HEK293 (cell line): ENCODE data around the gene IL17RC.

Source experiments
- CTCF ChIA-PET: fragments of 350-600 bp; formaldehyde crosslinking; extraction: SDS; loops from one replicate; lab custom pipeline; 2021; ENCODE audit warnings: antibody characterized with exemption; lab: Yijun Ruan, JAX
- POLR2A ChIA-PET: fragments of 300-600 bp; formaldehyde crosslinking; extraction: SDS; loops from one replicate; lab custom pipeline; 2020; ENCODE audit warnings: antibody characterized with exemption, inconsistent platforms; lab: Yijun Ruan, JAX
- H3K27ac ChIP-seq: fragments of 200-500 bp; sonication (Bioruptor generic); 2 replicates; pipeline ENCODE4 v1.5.1; 2014; ENCODE audit warnings: low read depth, low read length, control low read depth, inconsistent platforms; ENCODE audit errors: extremely low read depth
- H3K36me3 ChIP-seq, 2 experiments: fragments of 200-500 bp in 1 of 2; sonication (Bioruptor generic) in 1 of 2; 1 replicate in 1 of 2; 2 replicates in 1 of 2; pipeline ENCODE4 v1.5.1; 2014 to 2017; ENCODE audit warnings: inconsistent platforms in 2 of 2, low read length in 2 of 2; ENCODE audit not compliant: control insufficient read depth in 2 of 2, insufficient read depth in 1 of 2
- H3K4me1 ChIP-seq: fragments of 200-500 bp; sonication (Bioruptor generic); 2 replicates; pipeline ENCODE4 v1.5.1; 2014; ENCODE audit warnings: mild to moderate bottlenecking, low read length, inconsistent platforms; ENCODE audit not compliant: control insufficient read depth, insufficient read depth
- H3K4me3 ChIP-seq: 2 replicates; pipeline ENCODE4 v1.5.1; 2011; ENCODE audit warnings: low read depth, mild to moderate bottlenecking, control low read depth, low read length, moderate library complexity
- H3K9me3 ChIP-seq: fragments of 200-500 bp; sonication (Bioruptor generic); 2 replicates; pipeline ENCODE4 v1.5.1; 2014; ENCODE audit warnings: low read depth, low read length, inconsistent platforms; ENCODE audit not compliant: control insufficient read depth, insufficient read depth
- EGR2 ChIP-seq: fragments of 450-650 bp; formaldehyde crosslinking; IDR thresholded peaks from 2 replicates; pipeline ENCODE4 v1.5.1; 2016; ENCODE audit warnings: low read depth, missing biosample characterization, missing genetic modification characterization
- GLIS1 ChIP-seq: fragments of 450-650 bp; formaldehyde crosslinking; IDR thresholded peaks from 2 replicates; pipeline ENCODE4 v1.5.1; 2016; ENCODE audit warnings: missing biosample characterization, missing genetic modification characterization
- WT1 ChIP-seq: fragments of 450-650 bp; formaldehyde crosslinking; IDR thresholded peaks from 2 replicates; pipeline ENCODE4 v1.5.1; 2016; ENCODE audit warnings: missing biosample characterization, missing genetic modification characterization
- ZBTB48 ChIP-seq: fragments of 450-650 bp; formaldehyde crosslinking; IDR thresholded peaks from 2 replicates; pipeline ENCODE4 v1.5.1; 2016; ENCODE audit warnings: missing biosample characterization, missing genetic modification characterization
- ZNF280C ChIP-seq: fragments of 450-650 bp; formaldehyde crosslinking; IDR thresholded peaks from 2 replicates; pipeline ENCODE4 v1.5.1; 2016; ENCODE audit warnings: missing biosample characterization, missing genetic modification characterization
- ZNF280D ChIP-seq: fragments of 450-650 bp; formaldehyde crosslinking; IDR thresholded peaks from 2 replicates; pipeline ENCODE4 v1.5.1; 2016; ENCODE audit warnings: missing biosample characterization, missing genetic modification characterization
- ZNF354C ChIP-seq: fragments of 450-650 bp; formaldehyde crosslinking; IDR thresholded peaks from 2 replicates; pipeline ENCODE4 v1.5.1; 2016; ENCODE audit warnings: missing biosample characterization, missing genetic modification characterization, low read depth, borderline replicate concordance
- ZNF488 ChIP-seq: fragments of 450-650 bp; formaldehyde crosslinking; IDR thresholded peaks from 2 replicates; pipeline ENCODE4 v1.5.1; 2016; ENCODE audit warnings: missing biosample characterization, missing genetic modification characterization
- ZNF549 ChIP-seq: fragments of 450-650 bp; IDR thresholded peaks from 2 replicates; pipeline ENCODE4 v1.5.1; 2018; ENCODE audit warnings: missing biosample characterization, missing genetic modification characterization, mild to moderate bottlenecking, inconsistent platforms, moderate library complexity
- ZNF677 ChIP-seq: fragments of 450-650 bp; IDR thresholded peaks from 2 replicates; pipeline ENCODE4 v1.5.0; 2018; ENCODE audit warnings: missing biosample characterization, mild to moderate bottlenecking, missing genetic modification characterization, moderate library complexity
- ZSCAN4 ChIP-seq: fragments of 450-650 bp; formaldehyde crosslinking; IDR thresholded peaks from 2 replicates; pipeline ENCODE4 v1.5.1; 2017; ENCODE audit warnings: missing biosample characterization, missing genetic modification characterization
- TF ChIP-seq, protein P1 (sequence below): fragments of 450-650 bp; formaldehyde crosslinking; IDR thresholded peaks from 2 replicates; pipeline ENCODE4 v1.5.1; 2017; ENCODE audit warnings: missing biosample characterization, mild to moderate bottlenecking, missing genetic modification characterization, moderate library complexity
- TF ChIP-seq, protein P2 (sequence below): fragments of 450-650 bp; formaldehyde crosslinking; IDR thresholded peaks from 2 replicates; pipeline ENCODE4; 2016; ENCODE audit warnings: missing biosample characterization, missing genetic modification characterization

The IL17RC gene

DNA sequence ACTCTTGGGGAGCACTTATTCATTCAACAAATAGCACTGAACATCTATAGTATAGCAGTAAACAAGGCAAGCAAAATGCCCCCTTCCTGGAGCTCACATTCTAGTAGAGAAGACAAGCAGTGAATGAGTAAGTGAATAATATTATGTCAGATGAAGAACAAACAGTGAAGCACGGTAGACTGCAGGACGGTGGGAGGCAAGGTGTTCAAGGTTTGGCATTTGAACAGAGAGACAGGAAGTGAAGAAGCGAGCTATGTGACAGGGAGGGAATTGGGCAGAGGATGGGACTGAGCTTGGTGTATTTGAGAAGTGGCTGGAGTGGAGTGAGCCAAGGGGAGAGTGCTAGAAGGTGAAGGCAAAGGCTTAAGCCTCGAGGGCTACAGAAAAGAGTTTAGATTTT, 18.1 kb downstream of the IL17RC start:
- CTCF ChIA-PET, result interaction anchor here (1.5 to 1.9 kb wide), 2 partner anchors 11 to 48 kb away, joined by 5 to 17 read pairs; no protein-coding TSS in a partner anchor
- Histone ChIP-seq H3K4me3 (no peak overlapping the region), H3K36me3 (peaks cover 6 to 43% of the 10 kb centered on the region in 2 experiments)

DNA sequence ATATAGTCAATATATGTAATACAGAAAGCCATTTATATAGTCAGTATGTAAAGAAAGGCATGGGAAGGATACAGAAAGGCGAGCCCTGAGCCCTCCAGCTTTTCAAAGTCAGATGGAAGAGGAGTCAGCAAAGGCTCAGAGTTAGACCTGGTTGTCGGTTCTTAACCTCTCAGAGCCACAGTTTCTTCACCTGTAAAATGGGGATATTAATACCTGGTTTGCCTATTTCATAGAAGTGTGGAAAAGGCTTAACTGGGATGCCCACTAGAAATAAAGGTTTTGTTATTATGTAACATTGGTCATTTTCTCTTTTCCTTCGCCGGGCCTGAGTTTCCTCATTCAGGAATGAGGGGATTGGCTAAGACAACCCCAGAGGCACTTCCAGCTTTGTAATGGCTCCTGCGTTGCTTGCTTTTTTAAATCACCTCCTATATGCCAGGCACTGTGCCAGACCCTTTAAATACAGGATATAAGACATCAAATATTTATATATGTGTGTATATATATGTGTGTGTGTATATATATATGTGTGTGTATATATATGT, 19.1 kb downstream of the IL17RC start:
- Histone ChIP-seq H3K4me1 (0 out of 2 replicates have a peak, but pooled peaks cover 2% of the 10 kb centered on the region), H3K9me3 (no peaks in the 10 kb centered on the region), H3K4me3 (no peak overlapping the region), H3K36me3 (peaks cover 6 to 39% of the 10 kb centered on the region in 2 experiments), H3K27ac (no peak overlapping the region)
- POLR2A ChIA-PET, result interaction anchor here (1.5 kb wide), 1 partner anchor 11 kb away, joined by 7 read pairs; no protein-coding TSS in a partner anchor
- TF ChIP-seq, protein P1, sequence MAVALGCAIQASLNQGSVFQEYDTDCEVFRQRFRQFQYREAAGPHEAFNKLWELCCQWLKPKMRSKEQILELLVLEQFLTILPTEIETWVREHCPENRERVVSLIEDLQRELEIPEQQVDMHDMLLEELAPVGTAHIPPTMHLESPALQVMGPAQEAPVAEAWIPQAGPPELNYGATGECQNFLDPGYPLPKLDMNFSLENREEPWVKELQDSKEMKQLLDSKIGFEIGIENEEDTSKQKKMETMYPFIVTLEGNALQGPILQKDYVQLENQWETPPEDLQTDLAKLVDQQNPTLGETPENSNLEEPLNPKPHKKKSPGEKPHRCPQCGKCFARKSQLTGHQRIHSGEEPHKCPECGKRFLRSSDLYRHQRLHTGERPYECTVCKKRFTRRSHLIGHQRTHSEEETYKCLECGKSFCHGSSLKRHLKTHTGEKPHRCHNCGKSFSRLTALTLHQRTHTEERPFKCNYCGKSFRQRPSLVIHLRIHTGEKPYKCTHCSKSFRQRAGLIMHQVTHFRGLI (tag by site-specific recombination), result no peak
- TF ChIP-seq ZNF280D (tag by site-specific recombination), result no peak
- CTCF ChIA-PET, result interaction anchor here (1.9 kb wide), 1 partner anchor 10 kb away, joined by 17 read pairs; no protein-coding TSS in a partner anchor

More for the DNA sequence above, 18.1 kb downstream of the IL17RC start:
- 0 out of 2 replicates have a peak, but pooled peaks cover 2% of the 10 kb centered on the region for H3K4me1 ChIP-seq
- no peaks in the 10 kb centered on the region for H3K9me3 ChIP-seq
- no peak for TF ChIP-seq ZSCAN4 (tag by site-specific recombination)
- TF ChIP-seq, protein P2, sequence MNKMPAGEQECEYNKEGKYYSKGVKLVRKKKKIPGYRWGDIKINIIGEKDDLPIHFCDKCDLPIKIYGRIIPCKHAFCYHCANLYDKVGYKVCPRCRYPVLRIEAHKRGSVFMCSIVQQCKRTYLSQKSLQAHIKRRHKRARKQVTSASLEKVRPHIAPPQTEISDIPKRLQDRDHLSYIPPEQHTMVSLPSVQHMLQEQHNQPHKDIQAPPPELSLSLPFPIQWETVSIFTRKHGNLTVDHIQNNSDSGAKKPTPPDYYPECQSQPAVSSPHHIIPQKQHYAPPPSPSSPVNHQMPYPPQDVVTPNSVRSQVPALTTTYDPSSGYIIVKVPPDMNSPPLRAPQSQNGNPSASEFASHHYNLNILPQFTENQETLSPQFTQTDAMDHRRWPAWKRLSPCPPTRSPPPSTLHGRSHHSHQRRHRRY (tag by site-specific recombination), result no peak
- TF ChIP-seq ZNF354C (tag by site-specific recombination), result no peak
- TF ChIP-seq WT1 (tag by site-specific recombination), result no peak
- no peak for TF ChIP-seq GLIS1
- no peak for TF ChIP-seq EGR2
- TF ChIP-seq ZNF280C (tag by site-specific recombination), result no peak
- TF ChIP-seq ZBTB48 (tag by site-specific recombination), result no peak
- TF ChIP-seq ZNF549 (tag by site-specific recombination), result no peak
- TF ChIP-seq ZNF677 (tag by site-specific recombination), result no peak
- TF ChIP-seq ZNF488 (tag by site-specific recombination), result no peak
- POLR2A ChIA-PET, result interaction anchor here (0.5 to 1.5 kb wide), 3 partner anchors 9 to 313 kb away, joined by 3 to 7 read pairs (median 4); partner anchors contain the start of gene TATDN2
- H3K27ac ChIP-seq, result no peak overlapping the region
